ENCODE results near the gene CDC42EP5. TPM values are rescaled to one million over a fixed set of nuclear protein-coding genes. Genes with fewer than 3 reads are reported as not detected.
A peak's percentile ranks its signal among the peaks of the same experiment; 100 is the strongest.

CDC42EP5 gene
- total RNA-seq, 1 donor from 2014 or later = 153 TPM

GRCh38 chr19:54465426-54466109, 7.5 kb downstream of the CDC42EP5 start:
- Histone ChIP-seq H3K4me1 (peaks cover 14 to 28% of the 10 kb centered on the region in 2 donors), H3K27me3 (no peaks in the 10 kb centered on the region), H3K9me3 (no peaks in the 10 kb centered on the region), H3K4me3 (no peak overlapping the region), H3K36me3 (peaks cover 12 to 15% of the 10 kb centered on the region in 2 donors), H3K27ac (peak overlapping the region in 1 of 2 donors; percentile 97)
- peak in 1 of 2 donors; percentile 71 for DNase-seq (ENCODE audit: low spot score in 2 of 2)
- TF ChIP-seq CTCF (IDR thresholded peaks at IDR 0.05) = no peak
- intact Hi-C loops (cut with DNase I) = loop anchor here (10.0 kb wide), 3 partner anchors 361 to 1009 kb away; partner anchors contain the start of genes NDUFA3, OSCAR, PPP6R1 and ZNF628

DNA sequence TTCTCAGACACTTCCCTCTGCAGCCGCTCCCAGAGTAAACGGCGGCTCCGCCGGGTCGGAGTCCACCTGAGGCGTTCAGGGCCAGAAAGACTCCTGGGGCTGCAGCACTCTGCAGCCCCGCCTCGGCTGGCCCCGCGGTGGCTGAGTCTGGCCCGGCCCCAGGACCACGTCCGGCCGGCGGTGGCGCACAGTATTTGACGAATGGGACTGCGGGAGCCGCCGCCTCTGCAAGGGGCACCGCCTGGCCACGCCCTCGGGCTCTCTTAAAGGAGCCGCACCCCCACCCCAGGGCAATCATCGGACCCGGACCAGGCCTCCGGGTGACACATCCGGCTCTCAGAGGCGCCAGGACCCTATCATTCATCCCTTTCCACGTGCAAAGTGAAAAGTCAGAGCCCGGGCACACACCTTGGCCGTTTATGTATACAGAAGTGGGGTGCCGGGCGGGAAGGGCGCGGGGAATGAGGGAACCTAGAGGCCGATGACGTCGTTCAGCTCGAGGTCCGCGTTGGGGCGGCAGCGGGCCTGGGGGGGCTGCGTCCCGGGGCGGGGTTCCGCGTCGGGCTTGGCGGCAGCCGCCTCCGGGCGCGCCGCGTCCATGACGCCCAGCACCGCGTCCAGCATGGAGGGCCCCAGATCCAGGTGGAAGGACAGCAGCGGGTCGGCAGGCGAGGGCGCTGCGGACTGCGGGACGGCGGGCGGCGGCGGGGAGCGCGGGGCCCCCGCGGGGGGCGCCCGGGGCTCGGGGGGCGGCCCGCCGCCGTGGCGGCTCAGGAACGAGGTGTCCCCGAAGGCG, 8.3 kb downstream of the CDC42EP5 start:
- Histone ChIP-seq H3K9me3 (no peaks in the 10 kb centered on the region), H3K36me3 (peaks cover 19 to 22% of the 10 kb centered on the region in 2 donors), H3K27me3 (no peaks in the 10 kb centered on the region), H3K27ac (peak overlapping the region; percentile 97), H3K4me3 (peak overlapping the region; percentile 60 to 79), H3K4me1 (peaks cover 14 to 21% of the 10 kb centered on the region in 2 donors)
- TF ChIP-seq CTCF (IDR thresholded peaks at IDR 0.05) = no peak
- DNase-seq (ENCODE audit: low spot score in 2 of 2) = peak; percentile 65 to 96
- intact Hi-C loops (cut with DNase I) = loop anchor here (1.0 to 10.0 kb wide), 8 partner anchors 273 to 1133 kb away; partner anchors contain the start of genes CNOT3, MYADM, NDUFA3 and OSCAR

GRCh38 chr19:54464044-54464629, 9.0 kb downstream of the CDC42EP5 start:
- H3K4me1 ChIP-seq = peaks cover 14 to 20% of the 10 kb centered on the region in 2 donors
- intact Hi-C loops (cut with DNase I) = loop anchor here (1.0 to 10.0 kb wide), 8 partner anchors 272 to 1132 kb away; partner anchors contain the start of genes CNOT3, MYADM, NDUFA3 and OSCAR
- TF ChIP-seq CTCF (IDR thresholded peaks at IDR 0.05) = no peak
- no peaks in the 10 kb centered on the region for H3K27me3 ChIP-seq
- peak; percentile 76 to 96 for DNase-seq (ENCODE audit: low spot score in 2 of 2)
- peaks cover 23 to 29% of the 10 kb centered on the region in 2 donors for H3K36me3 ChIP-seq
- peak overlapping the region; percentile 97 for H3K27ac ChIP-seq
- no peaks in the 10 kb centered on the region for H3K9me3 ChIP-seq
- H3K4me3 ChIP-seq = peak overlapping the region; percentile 60 to 79

GRCh38 chr19:54463531-54464043, 9.5 kb downstream of the CDC42EP5 start, which contains the start of gene LENG9:
TSS of gene LENG9 (minus strand) at chr19:54463778. CDS start at chr19:54463526, 252 bp downstream.
- Histone ChIP-seq H3K4me1 (peaks cover 14 to 20% of the 10 kb centered on the region in 2 donors), H3K27ac (peak within 1 kb of the TSS; percentile 97), H3K4me3 (peak within 1 kb of the TSS; percentile 71 to 79), H3K36me3 (peaks cover 29 to 35% of the 10 kb centered on the region in 2 donors), H3K9me3 (no peaks in the 10 kb centered on the region), H3K27me3 (no peaks in the 10 kb centered on the region)
- peak; percentile 97 to 100 for DNase-seq (ENCODE audit: low spot score in 2 of 2)
- intact Hi-C loops (cut with DNase I) = loop anchor here (1.0 to 10.0 kb wide), 9 partner anchors 14 to 1131 kb away; partner anchors contain the start of genes CNOT3, LENG8, MYADM and NDUFA3
- TF ChIP-seq CTCF (IDR thresholded peaks at IDR 0.05) = no peak

All from ascending aorta (tissue), 2 donors.